ENCODE results near the gene CASQ2. TPM values are rescaled to one million over a fixed set of nuclear protein-coding genes. Genes with fewer than 3 reads are reported as not detected.

CASQ2 gene
- total and polyA plus RNA-seq, 2 of the 4 experiments (the other 2 are of a cell fraction), result not detected

DNA sequence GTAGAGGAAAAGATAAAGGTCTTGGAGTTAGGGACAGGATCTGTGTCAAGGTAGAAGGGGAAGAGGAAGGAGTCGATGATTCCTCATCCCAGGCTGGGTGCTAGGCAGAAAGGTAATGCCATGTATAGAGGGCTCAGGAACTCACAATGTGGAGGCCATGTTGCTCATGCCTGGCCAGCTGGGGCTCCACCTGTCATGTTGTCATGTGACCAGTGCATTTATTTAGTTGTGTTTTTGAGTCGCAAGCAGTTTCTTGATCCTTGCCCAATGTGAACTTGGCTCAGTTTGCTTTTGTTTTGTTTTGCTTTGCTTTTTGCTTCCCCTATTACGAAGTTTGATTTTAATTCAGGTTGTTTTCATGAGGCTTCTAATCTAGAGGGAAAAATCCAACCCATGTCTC is 5.7 kb downstream of the CASQ2 start:
- Histone ChIP-seq H2BK5ac (ENCODE audit: low read depth, low read length, poor library complexity, severe bottlenecking) (no peak overlapping the region), H2BK15ac (ENCODE audit: low read depth, low read length) (no peak overlapping the region), H2BK120ac (ENCODE audit: low read depth, low read length) (no peak overlapping the region), H3K4ac (ENCODE audit: low read depth, low read length) (no peak overlapping the region), H3K9me3 (ENCODE audit: control insufficient read depth, insufficient read depth, low read length) (no peaks in the 10 kb centered on the region), H3K56ac (ENCODE audit: extremely low read depth, insufficient read depth, low read length) (no peak overlapping the region), H3K9me1 (ENCODE audit: insufficient read depth, low read length) (no peaks in the 10 kb centered on the region), H2AK9ac (replicated peaks; ENCODE audit: low read depth, low read length, poor library complexity) (no peak overlapping the region), H2AK5ac (ENCODE audit: low read depth, low read length) (no peak overlapping the region), H3K14ac (replicated peaks; ENCODE audit: low read depth, low read length) (no peak overlapping the region), H3K4me1 (ENCODE audit: control insufficient read depth, insufficient read depth, low read length) (no peaks in the 10 kb centered on the region), H3K9ac (ENCODE audit: low read depth, low read length) (no peak overlapping the region), H4K20me1 (ENCODE audit: insufficient read depth, low read length) (no peaks in the 10 kb centered on the region), H2BK20ac (ENCODE audit: low read depth, low read length) (no peak overlapping the region), H4K91ac (ENCODE audit: insufficient read depth, low read depth, low read length) (no peak overlapping the region), H3K79me1 (ENCODE audit: low read depth in 1 of 2, low read length in 2 of 2) (no peaks in the 10 kb centered on the region), H4K8ac (ENCODE audit: low read depth in 2 of 2, low read length in 2 of 2) (no peak overlapping the region), H3K23ac (ENCODE audit: low read depth, low read length) (no peak overlapping the region), H3K18ac (ENCODE audit: low read depth, low read length) (no peak overlapping the region), H3K4me2 (ENCODE audit: low read depth, low read length) (no peak overlapping the region), H3K27me3 (ENCODE audit: control insufficient read depth, insufficient read depth, low read length) (peaks cover 4% of the 10 kb centered on the region), H3K27ac (ENCODE audit: insufficient read depth, low read length) (no peak overlapping the region), H3K36me3 (ENCODE audit: control insufficient read depth, insufficient read depth, low read length) (no peaks in the 10 kb centered on the region), H2AFZ (replicated peaks; ENCODE audit: low read length, poor library complexity) (no peak overlapping the region), H3K4me3 (ENCODE audit: insufficient read depth, low read depth, low read length) (no peak overlapping the region), H4K5ac (ENCODE audit: low read depth, low read length) (no peak overlapping the region)
- TF ChIP-seq USF2 (IDR thresholded peaks at IDR 0.05; ENCODE audit: low read depth, low read length) (no peak), RFX5 (IDR thresholded peaks at IDR 0.05; ENCODE audit: low read depth, low read length) (no peak), BHLHE40 (IDR thresholded peaks at IDR 0.05; ENCODE audit: low read depth, low read length) (no peak), MAFK (IDR thresholded peaks at IDR 0.05; ENCODE audit: low read depth, low read length) (no peak), SMC3 (IDR thresholded peaks at IDR 0.05; ENCODE audit: low read depth, low read length) (no peak), RAD21 (IDR thresholded peaks at IDR 0.05; ENCODE audit: low read length) (no peak), RCOR1 (IDR thresholded peaks at IDR 0.05; ENCODE audit: insufficient replicate concordance, low read length) (no peak), NFE2L2 (IDR thresholded peaks at IDR 0.05; ENCODE audit: low read depth, low read length) (no peak), MXI1 (IDR thresholded peaks at IDR 0.05; ENCODE audit: borderline replicate concordance, low read depth, low read length) (no peak), CEBPB (IDR thresholded peaks at IDR 0.05; ENCODE audit: low read depth, low read length) (no peak), CHD1 (IDR thresholded peaks at IDR 0.05; ENCODE audit: low read depth, low read length) (no peak), MAZ (IDR thresholded peaks at IDR 0.05; ENCODE audit: borderline replicate concordance, low read depth, low read length) (no peak), ELK1 (IDR thresholded peaks at IDR 0.05; ENCODE audit: borderline replicate concordance, low read depth, low read length) (no peak), POLR2A (IDR thresholded peaks at IDR 0.05; ENCODE audit: low read depth, low read length) (no peak), FOS (IDR thresholded peaks at IDR 0.05; ENCODE audit: low read depth, low read length) (no peak)
- TF ChIP-seq, protein P1, sequence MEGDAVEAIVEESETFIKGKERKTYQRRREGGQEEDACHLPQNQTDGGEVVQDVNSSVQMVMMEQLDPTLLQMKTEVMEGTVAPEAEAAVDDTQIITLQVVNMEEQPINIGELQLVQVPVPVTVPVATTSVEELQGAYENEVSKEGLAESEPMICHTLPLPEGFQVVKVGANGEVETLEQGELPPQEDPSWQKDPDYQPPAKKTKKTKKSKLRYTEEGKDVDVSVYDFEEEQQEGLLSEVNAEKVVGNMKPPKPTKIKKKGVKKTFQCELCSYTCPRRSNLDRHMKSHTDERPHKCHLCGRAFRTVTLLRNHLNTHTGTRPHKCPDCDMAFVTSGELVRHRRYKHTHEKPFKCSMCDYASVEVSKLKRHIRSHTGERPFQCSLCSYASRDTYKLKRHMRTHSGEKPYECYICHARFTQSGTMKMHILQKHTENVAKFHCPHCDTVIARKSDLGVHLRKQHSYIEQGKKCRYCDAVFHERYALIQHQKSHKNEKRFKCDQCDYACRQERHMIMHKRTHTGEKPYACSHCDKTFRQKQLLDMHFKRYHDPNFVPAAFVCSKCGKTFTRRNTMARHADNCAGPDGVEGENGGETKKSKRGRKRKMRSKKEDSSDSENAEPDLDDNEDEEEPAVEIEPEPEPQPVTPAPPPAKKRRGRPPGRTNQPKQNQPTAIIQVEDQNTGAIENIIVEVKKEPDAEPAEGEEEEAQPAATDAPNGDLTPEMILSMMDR (conservative IDR thresholded peaks at IDR 0.05; ENCODE audit: low read depth, low read length), result no peak
- intact Hi-C loops (cut with micrococcal nuclease), result no loop called here
- POLR2A ChIA-PET (ENCODE audit: unreplicated experiment), result no interaction called here
- CTCF ChIA-PET, result interaction anchor here (1.4 kb wide), 1 partner anchor 8 kb away, joined by 7 read pairs; no protein-coding TSS in a partner anchor
- no CpG with 5 or more reads among the region's 3 CpGs for WGBS, 2 experiments (ENCODE audit: extremely low coverage in 2 of 2, insufficient read length in 1 of 2)
- no peak for DNase-seq
- in situ Hi-C loops (cut with MboI; ENCODE audit: low sequenced_read_pairs), result no loop called here
- dilution Hi-C loops (cut with HindIII; ENCODE audit: low sequenced_read_pairs, unreplicated experiment), result no loop called here
- BruUV-seq (replicated peaks), result no TSS peak
- ATAC-seq (ENCODE audit: low read depth), result no peak

Data from IMR-90 (cell line).